ENCODE data around the gene SPTA1.

SPTA1 gene

GRCh38 chr1:158654571-158654970 is 31.9 kb downstream of the SPTA1 start:
- no peak overlapping the region for H3K4me3 ChIP-seq
- H3K27me3 ChIP-seq (ENCODE audit: low read depth): no peaks in the 10 kb centered on the region
- no peaks in the 10 kb centered on the region for H3K36me3 ChIP-seq (replicated peaks)
- H3K4me1 ChIP-seq: no peaks in the 10 kb centered on the region
- no peak for DNase-seq (ENCODE audit: low spot score in 2 of 2)
- no peaks in the 10 kb centered on the region for H3K9me3 ChIP-seq
- in situ Hi-C loops (cut with MboI; ENCODE audit: low sequenced_read_pairs): no loop called here

DNA sequence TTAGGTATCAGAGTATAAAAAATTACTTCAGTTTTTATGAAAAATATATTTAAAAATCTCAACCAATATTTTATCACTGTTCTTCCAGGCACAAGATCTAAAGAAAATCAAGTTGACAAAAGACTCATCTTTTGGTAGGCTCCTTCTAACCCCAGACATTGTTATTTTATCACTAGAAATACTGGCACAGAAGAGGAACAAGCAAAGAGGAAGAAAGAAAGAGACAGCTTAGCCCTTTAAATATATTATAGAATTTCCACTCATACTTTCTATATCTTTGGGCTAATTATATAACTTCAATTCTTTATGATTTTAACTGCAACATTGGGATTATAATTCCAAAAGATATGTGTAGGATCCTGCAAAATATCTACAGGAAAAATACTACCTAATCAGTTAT is 32.4 kb downstream of the SPTA1 start:
- DNase-seq (ENCODE audit: low spot score in 2 of 2): no peak
- in situ Hi-C loops (cut with MboI; ENCODE audit: low sequenced_read_pairs): no loop called here
- no peak overlapping the region for H3K4me3 ChIP-seq
- H3K27me3 ChIP-seq (ENCODE audit: low read depth): no peaks in the 10 kb centered on the region
- H3K36me3 ChIP-seq (replicated peaks): no peaks in the 10 kb centered on the region
- no peaks in the 10 kb centered on the region for H3K9me3 ChIP-seq
- H3K4me1 ChIP-seq: no peaks in the 10 kb centered on the region

- Histone ChIP-seq H3K36me3 (replicated peaks) (no peaks in the 10 kb centered on the region), H3K4me1 (no peaks in the 10 kb centered on the region), H3K27me3 (ENCODE audit: low read depth) (no peaks in the 10 kb centered on the region), H3K4me3 (no peak overlapping the region), H3K9me3 (no peaks in the 10 kb centered on the region)
- in situ Hi-C loops (cut with MboI; ENCODE audit: low sequenced_read_pairs): no loop called here
- no peak for DNase-seq (ENCODE audit: low spot score in 2 of 2)
Measured at GRCh38 chr1:158652721-158653334, 33.7 kb downstream of the SPTA1 start.

GRCh38 chr1:158649052-158649451 is 37.5 kb downstream of the SPTA1 start:
- Histone ChIP-seq H3K9me3 (no peaks in the 10 kb centered on the region), H3K4me3 (no peak overlapping the region), H3K36me3 (replicated peaks) (no peaks in the 10 kb centered on the region), H3K4me1 (no peaks in the 10 kb centered on the region), H3K27me3 (ENCODE audit: low read depth) (no peaks in the 10 kb centered on the region)
- in situ Hi-C loops (cut with MboI; ENCODE audit: low sequenced_read_pairs): no loop called here
- DNase-seq (ENCODE audit: low spot score in 2 of 2): no peak

DNA sequence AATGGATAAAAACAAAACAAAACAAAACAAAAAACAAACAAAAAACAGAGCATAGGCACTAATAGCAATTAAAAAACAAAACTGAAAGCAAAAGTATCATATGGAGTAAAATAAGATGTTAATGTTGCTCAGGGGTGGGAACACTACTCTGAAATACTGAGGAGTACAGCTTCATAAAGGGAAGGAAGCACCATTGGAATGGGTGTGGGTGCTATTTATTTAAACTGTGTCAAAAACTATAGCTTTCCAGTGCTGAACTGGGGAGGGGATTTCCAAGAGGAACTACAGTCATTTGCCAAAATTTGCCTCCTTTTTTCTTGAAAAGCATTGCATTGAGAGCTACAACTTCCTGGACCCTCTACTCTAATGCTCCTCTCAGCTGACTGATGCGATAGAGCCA is 40.0 kb downstream of the SPTA1 start:
- Histone ChIP-seq H3K27me3 (ENCODE audit: low read depth) (no peaks in the 10 kb centered on the region), H3K36me3 (replicated peaks) (no peaks in the 10 kb centered on the region), H3K4me3 (no peak overlapping the region), H3K9me3 (no peaks in the 10 kb centered on the region), H3K4me1 (no peaks in the 10 kb centered on the region)
- DNase-seq (ENCODE audit: low spot score in 2 of 2): no peak
- in situ Hi-C loops (cut with MboI; ENCODE audit: low sequenced_read_pairs): no loop called here

GRCh38 chr1:158644449-158644848 is 42.1 kb downstream of the SPTA1 start:
- in situ Hi-C loops (cut with MboI; ENCODE audit: low sequenced_read_pairs): no loop called here
- H3K36me3 ChIP-seq (replicated peaks): no peaks in the 10 kb centered on the region
- no peaks in the 10 kb centered on the region for H3K9me3 ChIP-seq
- H3K4me1 ChIP-seq: no peaks in the 10 kb centered on the region
- no peak overlapping the region for H3K4me3 ChIP-seq
- no peak for DNase-seq (ENCODE audit: low spot score in 2 of 2)
- no peaks in the 10 kb centered on the region for H3K27me3 ChIP-seq (ENCODE audit: low read depth)

GRCh38 chr1:158638904-158639303 is 47.6 kb downstream of the SPTA1 start:
- DNase-seq (ENCODE audit: low spot score in 2 of 2): no peak
- in situ Hi-C loops (cut with MboI; ENCODE audit: low sequenced_read_pairs): no loop called here
- Histone ChIP-seq H3K27me3 (ENCODE audit: low read depth) (no peaks in the 10 kb centered on the region), H3K36me3 (replicated peaks) (no peaks in the 10 kb centered on the region), H3K4me3 (no peak overlapping the region), H3K4me1 (no peaks in the 10 kb centered on the region), H3K9me3 (no peaks in the 10 kb centered on the region)

GRCh38 chr1:158638146-158638545 is 48.4 kb downstream of the SPTA1 start:
- Histone ChIP-seq H3K4me1 (no peaks in the 10 kb centered on the region), H3K27me3 (ENCODE audit: low read depth) (no peaks in the 10 kb centered on the region), H3K4me3 (no peak overlapping the region), H3K9me3 (no peaks in the 10 kb centered on the region), H3K36me3 (replicated peaks) (no peaks in the 10 kb centered on the region)
- in situ Hi-C loops (cut with MboI; ENCODE audit: low sequenced_read_pairs): no loop called here
- no peak for DNase-seq (ENCODE audit: low spot score in 2 of 2)

- H3K4me1 ChIP-seq: no peaks in the 10 kb centered on the region
- H3K27me3 ChIP-seq (ENCODE audit: low read depth): no peaks in the 10 kb centered on the region
- no peaks in the 10 kb centered on the region for H3K9me3 ChIP-seq
- in situ Hi-C loops (cut with MboI; ENCODE audit: low sequenced_read_pairs): no loop called here
- no peak for DNase-seq (ENCODE audit: low spot score in 2 of 2)
- no peak overlapping the region for H3K4me3 ChIP-seq
- no peaks in the 10 kb centered on the region for H3K36me3 ChIP-seq (replicated peaks)
Measured at GRCh38 chr1:158613764-158614163, 72.8 kb downstream of the SPTA1 start.

DNA sequence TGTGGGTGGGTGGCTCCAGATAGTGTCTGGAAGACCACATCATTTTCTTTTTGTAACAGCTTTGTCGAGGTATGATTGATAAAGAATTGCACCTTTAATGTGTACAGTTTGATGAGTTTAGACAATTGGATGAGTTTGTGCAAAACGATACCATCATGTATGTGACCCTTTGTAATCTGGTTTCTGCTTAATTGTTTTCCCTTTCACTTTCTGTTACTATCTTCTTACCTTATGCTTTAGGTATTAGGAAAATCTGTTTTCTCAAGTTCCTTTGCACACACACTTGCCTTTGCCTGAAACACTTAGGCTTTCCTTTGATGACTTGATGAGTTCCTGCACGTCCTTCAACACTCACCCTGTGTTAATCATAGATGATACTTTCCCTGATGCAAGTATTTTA is 74.6 kb downstream of the SPTA1 start:
- H3K27me3 ChIP-seq (ENCODE audit: low read depth): no peaks in the 10 kb centered on the region
- H3K4me1 ChIP-seq: no peaks in the 10 kb centered on the region
- H3K9me3 ChIP-seq: no peaks in the 10 kb centered on the region
- in situ Hi-C loops (cut with MboI; ENCODE audit: low sequenced_read_pairs): no loop called here
- DNase-seq (ENCODE audit: low spot score in 2 of 2): no peak
- H3K4me3 ChIP-seq: no peak overlapping the region
- no peaks in the 10 kb centered on the region for H3K36me3 ChIP-seq (replicated peaks)

- in situ Hi-C loops (cut with MboI; ENCODE audit: low sequenced_read_pairs): no loop called here
- no peaks in the 10 kb centered on the region for H3K9me3 ChIP-seq
- H3K4me3 ChIP-seq: no peak overlapping the region
- H3K4me1 ChIP-seq: no peaks in the 10 kb centered on the region
- no peaks in the 10 kb centered on the region for H3K36me3 ChIP-seq (replicated peaks)
- H3K27me3 ChIP-seq (ENCODE audit: low read depth): no peaks in the 10 kb centered on the region
- DNase-seq (ENCODE audit: low spot score in 2 of 2): no peak
Measured at GRCh38 chr1:158607296-158607695, 79.2 kb downstream of the SPTA1 start.

DNA sequence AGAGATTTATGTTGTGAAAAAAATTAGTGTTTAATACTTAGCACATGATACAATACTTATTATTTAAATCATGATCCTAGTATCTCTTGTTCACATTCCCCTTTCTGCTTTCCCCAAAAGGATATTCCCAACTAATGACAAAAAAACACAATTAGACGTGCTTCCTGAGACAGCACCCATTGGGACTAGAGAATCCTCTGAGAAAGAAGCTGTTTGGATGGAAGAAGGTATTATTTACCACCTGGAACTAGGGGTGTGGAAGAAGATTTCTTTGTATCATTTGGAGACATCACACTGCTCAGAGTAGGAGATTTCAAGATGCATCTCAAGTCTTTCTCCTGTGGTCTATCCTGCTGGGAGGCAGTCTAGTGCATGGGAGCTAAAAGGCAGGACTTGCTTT is 81.5 kb downstream of the SPTA1 start, which contains the start of gene OR10Z1:
Gene OR10Z1 (plus strand): TSS at position 301 of the 400 bp plus-strand sequence. CDS start 1,171 bp downstream, outside the sequence.
- in situ Hi-C loops (cut with MboI; ENCODE audit: low sequenced_read_pairs): no loop called here
- H3K4me3 ChIP-seq: no peak within 1 kb of the TSS

DNA sequence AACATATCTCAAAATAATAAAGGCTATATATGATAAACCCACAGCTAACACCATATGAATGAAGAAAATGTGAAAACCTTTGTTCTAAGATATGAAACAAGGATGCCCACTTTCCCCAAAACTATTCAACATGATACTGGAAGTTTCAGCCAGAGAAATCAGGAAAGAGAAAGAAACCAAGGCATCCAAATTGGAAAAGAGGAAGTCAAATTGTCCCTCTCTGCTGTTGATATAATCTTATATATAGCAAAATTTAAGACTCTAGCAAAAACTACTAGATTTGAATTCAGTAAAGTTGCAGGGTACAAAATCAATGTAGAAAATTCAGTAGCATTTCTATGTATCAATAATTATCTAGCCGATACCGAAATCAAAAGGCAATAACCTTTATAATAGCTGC is 85.8 kb downstream of the SPTA1 start:
- Histone ChIP-seq H3K9me3 (no peaks in the 10 kb centered on the region), H3K4me3 (no peak overlapping the region), H3K27me3 (ENCODE audit: low read depth) (no peaks in the 10 kb centered on the region), H3K36me3 (replicated peaks) (no peaks in the 10 kb centered on the region), H3K4me1 (no peaks in the 10 kb centered on the region)
- in situ Hi-C loops (cut with MboI; ENCODE audit: low sequenced_read_pairs): no loop called here
- DNase-seq (ENCODE audit: low spot score in 2 of 2): no peak

More for the DNA sequence above, 81.5 kb downstream of the SPTA1 start, which contains the start of gene OR10Z1:
- H3K4me1 ChIP-seq: no peaks in the 10 kb centered on the region
- H3K36me3 ChIP-seq (replicated peaks): no peaks in the 10 kb centered on the region
- DNase-seq (ENCODE audit: low spot score in 2 of 2): no peak
- H3K9me3 ChIP-seq: no peaks in the 10 kb centered on the region
- no peaks in the 10 kb centered on the region for H3K27me3 ChIP-seq (ENCODE audit: low read depth)

GRCh38 chr1:158586942-158587341 is 99.6 kb downstream of the SPTA1 start:
- no peaks in the 10 kb centered on the region for H3K36me3 ChIP-seq (replicated peaks)
- no peaks in the 10 kb centered on the region for H3K27me3 ChIP-seq (ENCODE audit: low read depth)
- DNase-seq (ENCODE audit: low spot score in 2 of 2): no peak
- H3K4me3 ChIP-seq: no peak overlapping the region
- H3K9me3 ChIP-seq: no peaks in the 10 kb centered on the region
- no peaks in the 10 kb centered on the region for H3K4me1 ChIP-seq
- in situ Hi-C loops (cut with MboI; ENCODE audit: low sequenced_read_pairs): no loop called here

- no peaks in the 10 kb centered on the region for H3K4me1 ChIP-seq
- H3K4me3 ChIP-seq: no peak overlapping the region
- H3K27me3 ChIP-seq (ENCODE audit: low read depth): no peaks in the 10 kb centered on the region
- no peaks in the 10 kb centered on the region for H3K9me3 ChIP-seq
- no peaks in the 10 kb centered on the region for H3K36me3 ChIP-seq (replicated peaks)
- DNase-seq (ENCODE audit: low spot score in 2 of 2): no peak
- in situ Hi-C loops (cut with MboI; ENCODE audit: low sequenced_read_pairs): no loop called here
Measured at GRCh38 chr1:158583962-158584361, 102.6 kb downstream of the SPTA1 start.

Measured in HAP-1 (cell line).